Measurements from ENCODE around the gene UCK2.

- TF ChIP-seq CTCF (IDR thresholded peaks at IDR 0.05; ENCODE audit: low read length): no peak
- no peak for TF ChIP-seq EZH2phosphoT487 (IDR thresholded peaks at IDR 0.05; ENCODE audit: low read length)
These were observed 114.1 kb downstream of the UCK2 start for GRCh38 chr1:165941531-165941930.

All from MM.1S (cell line).